Common myeloid progenitor, CD34-positive (primary cell): Measurements from ENCODE around the gene EIF4A3.

Experiments
- CTCF ChIA-PET: fragments of 350-600 bp; sonication (Branson Sonifier 250); formaldehyde crosslinking; loops from one replicate; lab custom pipeline; 2021; ENCODE audit warnings: antibody characterized with exemption; lab: Charles Lee
- POLR2A ChIA-PET: fragments of 350-600 bp; sonication (Branson Sonifier 250); formaldehyde crosslinking; loops from one replicate; lab custom pipeline; 2021; ENCODE audit warnings: antibody characterized with exemption; lab: Charles Lee
- DNase-seq, 3 donors: peaks; one replicate each; pipeline versions ENCODE4 v3.0.0 to v3.0.0-alpha.2; 2013
- H3K27ac ChIP-seq, 2 experiments: 1 replicate in 1 of 2; 2 replicates in 1 of 2; pipeline ENCODE4 v1.7.0; 2013; ENCODE audit warnings: inconsistent platforms in 2 of 2, low read length in 2 of 2, mild to moderate bottlenecking in 2 of 2, low read depth in 1 of 2, moderate library complexity in 1 of 2; ENCODE audit not compliant: severe bottlenecking in 2 of 2, insufficient read depth in 1 of 2, poor library complexity in 1 of 2
- H3K27me3 ChIP-seq, 5 experiments: replicated peaks in 2 of 5; 1 replicate in 3 of 5; 2 replicates in 2 of 5; pipeline versions ENCODE4 v1.6.1 to v1.7.0; 2013; ENCODE audit warnings: low read length in 4 of 5, mild to moderate bottlenecking in 2 of 5, moderate library complexity in 2 of 5, inconsistent platforms in 1 of 5; ENCODE audit not compliant: insufficient read depth in 5 of 5, control insufficient read depth in 4 of 5
- H3K36me3 ChIP-seq, 4 experiments: 1 replicate in 2 of 4; 2 replicates in 2 of 4; pipeline versions ENCODE4 v1.6.1 to v1.7.0; 2013; ENCODE audit warnings: low read length in 3 of 4, control low read depth in 1 of 4, mild to moderate bottlenecking in 1 of 4; ENCODE audit not compliant: control insufficient read depth in 4 of 4, insufficient read depth in 4 of 4
- H3K4me1 ChIP-seq, 4 experiments: 1 replicate in 3 of 4; 2 replicates in 1 of 4; pipeline versions ENCODE4 v1.6.1 to v1.7.1; 2013; ENCODE audit warnings: low read length in 3 of 4, mild to moderate bottlenecking in 3 of 4, control low read depth in 1 of 4, inconsistent platforms in 1 of 4, moderate library complexity in 1 of 4; ENCODE audit not compliant: control insufficient read depth in 4 of 4, insufficient read depth in 4 of 4; ENCODE audit errors: control extremely low read depth in 1 of 4
- H3K4me3 ChIP-seq, 7 experiments: 1 replicate in 4 of 7; 2 replicates in 3 of 7; pipeline versions ENCODE4 v1.5.1 to v1.7.0; 2013; ENCODE audit warnings: mild to moderate bottlenecking in 7 of 7, low read length in 6 of 7, moderate library complexity in 6 of 7, inconsistent platforms in 2 of 7, low read depth in 2 of 7, control low read depth in 1 of 7; ENCODE audit not compliant: insufficient read depth in 4 of 7, control insufficient read depth in 1 of 7; ENCODE audit errors: extremely low read depth in 1 of 7
- H3K9me3 ChIP-seq, 5 experiments: 1 replicate in 4 of 5; 2 replicates in 1 of 5; pipeline versions ENCODE4 v1.6.1 to v1.7.1; 2013; ENCODE audit warnings: low read length in 4 of 5, mild to moderate bottlenecking in 2 of 5, inconsistent platforms in 1 of 5, low read depth in 1 of 5, moderate library complexity in 1 of 5; ENCODE audit not compliant: control insufficient read depth in 4 of 5, insufficient read depth in 2 of 5; ENCODE audit errors: control extremely low read depth in 1 of 5
- WGBS: methylation state at CpG from one replicate; pipeline ENCODE4 v1.1.5; 2013; ENCODE audit not compliant: insufficient coverage; 5-methylcytosine and 5-hydroxymethylcytosine counted together

EIF4A3 gene

GRCh38 chr17:80086616-80087015, 60.3 kb downstream of the EIF4A3 start:
- H3K4me3 ChIP-seq, result no peak overlapping the region
- POLR2A ChIA-PET, result no interaction called here
- CTCF ChIA-PET, result interaction anchor here (1.4 to 1.5 kb wide), 2 partner anchors 13 to 49 kb away, joined by 3 to 6 read pairs; no protein-coding TSS in a partner anchor
- H3K4me1 ChIP-seq, result peaks cover 0 to 4% (median 2%) of the 10 kb centered on the region in 4 experiments
- 88% methylated on average over 10 of the region's 11 CpGs for WGBS
- peaks cover 0 to 5% (median 0%) of the 10 kb centered on the region in 5 experiments for H3K27me3 ChIP-seq
- H3K36me3 ChIP-seq, result no peaks in the 10 kb centered on the region
- no peaks in the 10 kb centered on the region for H3K9me3 ChIP-seq
- no peak for DNase-seq
- H3K27ac ChIP-seq, result no peak overlapping the region

- H3K9me3 ChIP-seq, result no peaks in the 10 kb centered on the region
- no peaks in the 10 kb centered on the region for H3K36me3 ChIP-seq
- no peak for DNase-seq
- ChIA-PET POLR2A (no interaction called here), CTCF (interaction anchor here (1.4 to 1.5 kb wide), 2 partner anchors 13 to 48 kb away, joined by 3 to 6 read pairs; no protein-coding TSS in a partner anchor)
- no peak overlapping the region for H3K4me3 ChIP-seq
- 95% methylated on average over 17 of the region's 17 CpGs for WGBS
- peaks cover 0 to 5% (median 0%) of the 10 kb centered on the region in 5 experiments for H3K27me3 ChIP-seq
- no peak overlapping the region for H3K27ac ChIP-seq
- peaks cover 0 to 4% (median 2%) of the 10 kb centered on the region in 4 experiments for H3K4me1 ChIP-seq
Observed at GRCh38 chr17:80086081-80086480, 60.8 kb downstream of the EIF4A3 start.

- WGBS, result 95% methylated on average over 11 of the region's 15 CpGs
- CTCF ChIA-PET, result interaction anchor here (0.9 to 1.5 kb wide), 2 partner anchors 77 to 151 kb away, joined by 3 to 4 read pairs; no protein-coding TSS in a partner anchor
- POLR2A ChIA-PET, result no interaction called here
Observed at GRCh38 chr17:80084773-80085172, 62.2 kb downstream of the EIF4A3 start.

More at GRCh38 chr17:80084773-80085172, 62.2 kb downstream of the EIF4A3 start:
- H3K27ac ChIP-seq, result no peak overlapping the region
- DNase-seq, result no peak
- no peaks in the 10 kb centered on the region for H3K36me3 ChIP-seq
- peaks cover 0 to 4% (median 2%) of the 10 kb centered on the region in 4 experiments for H3K4me1 ChIP-seq
- peaks cover 0 to 5% (median 0%) of the 10 kb centered on the region in 5 experiments for H3K27me3 ChIP-seq
- H3K4me3 ChIP-seq, result no peak overlapping the region
- H3K9me3 ChIP-seq, result no peaks in the 10 kb centered on the region
